ENCODE results near the gene UBE2B.

GRCh38 chr5:134396274-134396673, 24.9 kb downstream of the UBE2B start:
- TF ChIP-seq, protein P1, sequence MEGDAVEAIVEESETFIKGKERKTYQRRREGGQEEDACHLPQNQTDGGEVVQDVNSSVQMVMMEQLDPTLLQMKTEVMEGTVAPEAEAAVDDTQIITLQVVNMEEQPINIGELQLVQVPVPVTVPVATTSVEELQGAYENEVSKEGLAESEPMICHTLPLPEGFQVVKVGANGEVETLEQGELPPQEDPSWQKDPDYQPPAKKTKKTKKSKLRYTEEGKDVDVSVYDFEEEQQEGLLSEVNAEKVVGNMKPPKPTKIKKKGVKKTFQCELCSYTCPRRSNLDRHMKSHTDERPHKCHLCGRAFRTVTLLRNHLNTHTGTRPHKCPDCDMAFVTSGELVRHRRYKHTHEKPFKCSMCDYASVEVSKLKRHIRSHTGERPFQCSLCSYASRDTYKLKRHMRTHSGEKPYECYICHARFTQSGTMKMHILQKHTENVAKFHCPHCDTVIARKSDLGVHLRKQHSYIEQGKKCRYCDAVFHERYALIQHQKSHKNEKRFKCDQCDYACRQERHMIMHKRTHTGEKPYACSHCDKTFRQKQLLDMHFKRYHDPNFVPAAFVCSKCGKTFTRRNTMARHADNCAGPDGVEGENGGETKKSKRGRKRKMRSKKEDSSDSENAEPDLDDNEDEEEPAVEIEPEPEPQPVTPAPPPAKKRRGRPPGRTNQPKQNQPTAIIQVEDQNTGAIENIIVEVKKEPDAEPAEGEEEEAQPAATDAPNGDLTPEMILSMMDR (IDR thresholded peaks at IDR 0.05; ENCODE audit: low read depth, low read length, missing input control), result no peak
- TF ChIP-seq RAD21 (IDR thresholded peaks at IDR 0.05) (no peak), YY1 (IDR thresholded peaks at IDR 0.05) (no peak), HNF4A (conservative IDR thresholded peaks at IDR 0.05) (no peak), MAX (IDR thresholded peaks at IDR 0.05) (no peak), RXRA (IDR thresholded peaks at IDR 0.05) (no peak), FOXA1 (IDR thresholded peaks at IDR 0.05) (no peak), JUND (IDR thresholded peaks at IDR 0.05) (no peak), EGR1 (IDR thresholded peaks at IDR 0.05; ENCODE audit: low read depth in 2 of 2) (no peak), GABPA (IDR thresholded peaks at IDR 0.05 in 1 of 2, conservative IDR thresholded peaks at IDR 0.05 in 1 of 2) (no peak)
- TF ChIP-seq, protein P2, sequence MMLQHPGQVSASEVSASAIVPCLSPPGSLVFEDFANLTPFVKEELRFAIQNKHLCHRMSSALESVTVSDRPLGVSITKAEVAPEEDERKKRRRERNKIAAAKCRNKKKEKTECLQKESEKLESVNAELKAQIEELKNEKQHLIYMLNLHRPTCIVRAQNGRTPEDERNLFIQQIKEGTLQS (IDR thresholded peaks at IDR 0.05), result no peak
- TF ChIP-seq, protein P3, sequence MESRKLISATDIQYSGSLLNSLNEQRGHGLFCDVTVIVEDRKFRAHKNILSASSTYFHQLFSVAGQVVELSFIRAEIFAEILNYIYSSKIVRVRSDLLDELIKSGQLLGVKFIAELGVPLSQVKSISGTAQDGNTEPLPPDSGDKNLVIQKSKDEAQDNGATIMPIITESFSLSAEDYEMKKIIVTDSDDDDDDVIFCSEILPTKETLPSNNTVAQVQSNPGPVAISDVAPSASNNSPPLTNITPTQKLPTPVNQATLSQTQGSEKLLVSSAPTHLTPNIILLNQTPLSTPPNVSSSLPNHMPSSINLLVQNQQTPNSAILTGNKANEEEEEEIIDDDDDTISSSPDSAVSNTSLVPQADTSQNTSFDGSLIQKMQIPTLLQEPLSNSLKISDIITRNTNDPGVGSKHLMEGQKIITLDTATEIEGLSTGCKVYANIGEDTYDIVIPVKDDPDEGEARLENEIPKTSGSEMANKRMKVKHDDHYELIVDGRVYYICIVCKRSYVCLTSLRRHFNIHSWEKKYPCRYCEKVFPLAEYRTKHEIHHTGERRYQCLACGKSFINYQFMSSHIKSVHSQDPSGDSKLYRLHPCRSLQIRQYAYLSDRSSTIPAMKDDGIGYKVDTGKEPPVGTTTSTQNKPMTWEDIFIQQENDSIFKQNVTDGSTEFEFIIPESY (IDR thresholded peaks at IDR 0.05), result no peak
- TF ChIP-seq, protein P4, sequence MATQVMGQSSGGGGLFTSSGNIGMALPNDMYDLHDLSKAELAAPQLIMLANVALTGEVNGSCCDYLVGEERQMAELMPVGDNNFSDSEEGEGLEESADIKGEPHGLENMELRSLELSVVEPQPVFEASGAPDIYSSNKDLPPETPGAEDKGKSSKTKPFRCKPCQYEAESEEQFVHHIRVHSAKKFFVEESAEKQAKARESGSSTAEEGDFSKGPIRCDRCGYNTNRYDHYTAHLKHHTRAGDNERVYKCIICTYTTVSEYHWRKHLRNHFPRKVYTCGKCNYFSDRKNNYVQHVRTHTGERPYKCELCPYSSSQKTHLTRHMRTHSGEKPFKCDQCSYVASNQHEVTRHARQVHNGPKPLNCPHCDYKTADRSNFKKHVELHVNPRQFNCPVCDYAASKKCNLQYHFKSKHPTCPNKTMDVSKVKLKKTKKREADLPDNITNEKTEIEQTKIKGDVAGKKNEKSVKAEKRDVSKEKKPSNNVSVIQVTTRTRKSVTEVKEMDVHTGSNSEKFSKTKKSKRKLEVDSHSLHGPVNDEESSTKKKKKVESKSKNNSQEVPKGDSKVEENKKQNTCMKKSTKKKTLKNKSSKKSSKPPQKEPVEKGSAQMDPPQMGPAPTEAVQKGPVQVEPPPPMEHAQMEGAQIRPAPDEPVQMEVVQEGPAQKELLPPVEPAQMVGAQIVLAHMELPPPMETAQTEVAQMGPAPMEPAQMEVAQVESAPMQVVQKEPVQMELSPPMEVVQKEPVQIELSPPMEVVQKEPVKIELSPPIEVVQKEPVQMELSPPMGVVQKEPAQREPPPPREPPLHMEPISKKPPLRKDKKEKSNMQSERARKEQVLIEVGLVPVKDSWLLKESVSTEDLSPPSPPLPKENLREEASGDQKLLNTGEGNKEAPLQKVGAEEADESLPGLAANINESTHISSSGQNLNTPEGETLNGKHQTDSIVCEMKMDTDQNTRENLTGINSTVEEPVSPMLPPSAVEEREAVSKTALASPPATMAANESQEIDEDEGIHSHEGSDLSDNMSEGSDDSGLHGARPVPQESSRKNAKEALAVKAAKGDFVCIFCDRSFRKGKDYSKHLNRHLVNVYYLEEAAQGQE (IDR thresholded peaks at IDR 0.05), result no peak
